HepG2 (cell line): ENCODE data around the gene SIX5. TPM values are rescaled to one million over a fixed set of nuclear protein-coding genes. Genes with fewer than 3 reads are reported as not detected.

Source experiments
- AKNA ChIP-seq: sonication (generic); formaldehyde crosslinking; IDR thresholded peaks from 2 replicates; pipeline ENCODE4 v1.4.0; 2020; ENCODE audit warnings: missing genetic modification reagents, borderline replicate concordance
- CBX2 ChIP-seq, 2 experiments: fragments of 200-600 bp in 1 of 2; sonication (generic); formaldehyde crosslinking in 1 of 2; IDR thresholded peaks; 2 replicates each; pipeline versions ENCODE4 v1.7.0 to v1.8.1; 2018 to 2022; ENCODE audit warnings: low read depth in 2 of 2, low read length in 1 of 2, mild to moderate bottlenecking in 1 of 2, missing genetic modification reagents in 1 of 2
- CEBPB ChIP-seq: IDR thresholded peaks from 2 replicates; pipeline ENCODE4 v1.6.1; 2011; ENCODE audit warnings: low read depth, low read length, improper control_type of control experiment, borderline replicate concordance
- CSRNP1 ChIP-seq: sonication (generic); formaldehyde crosslinking; IDR thresholded peaks from 2 replicates; pipeline ENCODE4 v1.8.1; 2023; ENCODE audit warnings: mild to moderate bottlenecking, missing genetic modification reagents
- FOXA1 ChIP-seq, 2 experiments: fragments of 450-650 bp in 1 of 2; sonication (generic) in 1 of 2; formaldehyde crosslinking in 1 of 2; IDR thresholded peaks; 2 replicates each; pipeline versions ENCODE4 v1.4.0 to v1.6.1; 2016 to 2020; ENCODE audit warnings: missing genetic modification reagents in 1 of 2
- IRF9 ChIP-seq: sonication (generic); formaldehyde crosslinking; IDR thresholded peaks from 2 replicates; pipeline ENCODE4 v1.8.0; 2022; ENCODE audit warnings: missing genetic modification reagents, mild to moderate bottlenecking, borderline replicate concordance
- NFE2L1 ChIP-seq: sonication (generic); formaldehyde crosslinking; IDR thresholded peaks from 2 replicates; pipeline ENCODE4 v1.4.0; 2020; ENCODE audit warnings: missing genetic modification reagents, mild to moderate bottlenecking, borderline replicate concordance
- POLR2AphosphoS5 ChIP-seq: IDR thresholded peaks from 2 replicates; pipeline ENCODE4 v1.6.1; 2012; ENCODE audit warnings: low read depth, low read length
- TAF15 ChIP-seq: fragments of 200-400 bp; formaldehyde crosslinking; IDR thresholded peaks from one replicate; pipeline ENCODE4 v1.6.1; 2018; ENCODE audit warnings: mild to moderate bottlenecking, low read depth, low read length; ENCODE audit not compliant: poor library complexity, severe bottlenecking
- ZBTB1 ChIP-seq: sonication (generic); formaldehyde crosslinking; IDR thresholded peaks from 2 replicates; pipeline ENCODE4 v1.4.0; 2020; ENCODE audit warnings: missing genetic modification reagents, borderline replicate concordance
- ZFAT ChIP-seq: sonication (generic); formaldehyde crosslinking; conservative IDR thresholded peaks from 2 replicates; pipeline ENCODE4 v1.8.1; 2023; ENCODE audit warnings: missing genetic modification reagents, inconsistent platforms
- ZNF180 ChIP-seq: sonication (generic); formaldehyde crosslinking; IDR thresholded peaks from 2 replicates; pipeline ENCODE4 v1.4.0; 2020; ENCODE audit warnings: low read depth, missing genetic modification reagents, borderline replicate concordance
- ZNF382 ChIP-seq: sonication (generic); formaldehyde crosslinking; IDR thresholded peaks from 2 replicates; pipeline ENCODE4 v1.5.0; 2020; ENCODE audit warnings: missing genetic modification reagents, mild to moderate bottlenecking, borderline replicate concordance
- ZNF547 ChIP-seq: sonication (generic); formaldehyde crosslinking; IDR thresholded peaks from 2 replicates; pipeline ENCODE4 v1.5.1; 2020; ENCODE audit warnings: mild to moderate bottlenecking, missing genetic modification reagents
- ZNF563 ChIP-seq: sonication (generic); formaldehyde crosslinking; IDR thresholded peaks from 2 replicates; pipeline ENCODE4 v1.8.0; 2022; ENCODE audit warnings: mild to moderate bottlenecking, moderate library complexity, missing genetic modification reagents
- ZNF678 ChIP-seq: sonication (generic); formaldehyde crosslinking; IDR thresholded peaks from 2 replicates; pipeline ENCODE4 v1.4.0; 2020; ENCODE audit warnings: mild to moderate bottlenecking, missing genetic modification reagents
- ZNF691 ChIP-seq: sonication (generic); formaldehyde crosslinking; IDR thresholded peaks from 2 replicates; pipeline ENCODE4 v1.4.0; 2020; ENCODE audit warnings: missing genetic modification reagents, low read depth, mild to moderate bottlenecking, borderline replicate concordance
- polyA plus RNA-seq, 8 experiments: library from polyadenylated mRNA; depleted of rRNA in 3 of 8; stranded (reverse) in 7 of 8; unstranded in 1 of 8; fragments of >200 nt; fragmentation: Illumina TruSeq in 4 of 8; extraction: Trizol in 4 of 8; gene quantifications; 2 replicates each; pipeline versions ENCODE4 v1.2.1 to v1.2.3, GENCODE V29; 2011 to 2016; ENCODE audit warnings: low read depth in 4 of 8, missing spikeins in 1 of 8, mixed read lengths in 1 of 8; ENCODE audit not compliant: insufficient read depth in 1 of 8
- total RNA-seq, 5 experiments: library from RNA; depleted of rRNA; stranded (reverse); fragments of >200 nt; fragmentation: Illumina TruSeq; extraction: Trizol; gene quantifications; 2 replicates each; pipeline ENCODE4 v1.2.3, GENCODE V29; 2016; ENCODE audit warnings: low read depth in 1 of 5

Gene SIX5
- total and polyA plus RNA-seq, 2 of the 13 experiments (the other 11 are each of a cell fraction or from before 2014, with no cell fraction given), result 7.7 to 10.5 TPM

GRCh38 chr19:45768984-45769782, at the start of gene SIX5 (continued):
- TF ChIP-seq ZNF678 (CRISPR knock-in tag) (no peak), POLR2AphosphoS5 (peak; percentile 94), ZBTB1 (CRISPR knock-in tag) (no peak), CSRNP1 (CRISPR knock-in tag) (no peak), IRF9 (no peak), NFE2L1 (CRISPR knock-in tag) (no peak), AKNA (CRISPR knock-in tag) (no peak), ZNF547 (CRISPR knock-in tag) (no peak), ZFAT (CRISPR knock-in tag) (no peak), CEBPB (peak; percentile 75), ZNF382 (CRISPR knock-in tag) (no peak), ZNF691 (peak; percentile 17; the same call in 1 of the 2 replicates), TAF15 (peak; percentile 37), CBX2 (IDR thresholded peaks at IDR 0.05; ENCODE audit: low read depth, low read length) (no peak), CBX2 (CRISPR knock-in tag; IDR thresholded peaks at IDR 0.05; ENCODE audit: low read depth) (no peak), FOXA1 (IDR thresholded peaks at IDR 0.05) (no peak), FOXA1 (CRISPR knock-in tag; IDR thresholded peaks at IDR 0.05) (no peak; the same call in 1 of the 2 replicates), ZNF180 (CRISPR knock-in tag) (no peak), ZNF563 (CRISPR knock-in tag) (no peak)
